ENCODE data around the gene IRF2BP2.

The IRF2BP2 gene

DNA sequence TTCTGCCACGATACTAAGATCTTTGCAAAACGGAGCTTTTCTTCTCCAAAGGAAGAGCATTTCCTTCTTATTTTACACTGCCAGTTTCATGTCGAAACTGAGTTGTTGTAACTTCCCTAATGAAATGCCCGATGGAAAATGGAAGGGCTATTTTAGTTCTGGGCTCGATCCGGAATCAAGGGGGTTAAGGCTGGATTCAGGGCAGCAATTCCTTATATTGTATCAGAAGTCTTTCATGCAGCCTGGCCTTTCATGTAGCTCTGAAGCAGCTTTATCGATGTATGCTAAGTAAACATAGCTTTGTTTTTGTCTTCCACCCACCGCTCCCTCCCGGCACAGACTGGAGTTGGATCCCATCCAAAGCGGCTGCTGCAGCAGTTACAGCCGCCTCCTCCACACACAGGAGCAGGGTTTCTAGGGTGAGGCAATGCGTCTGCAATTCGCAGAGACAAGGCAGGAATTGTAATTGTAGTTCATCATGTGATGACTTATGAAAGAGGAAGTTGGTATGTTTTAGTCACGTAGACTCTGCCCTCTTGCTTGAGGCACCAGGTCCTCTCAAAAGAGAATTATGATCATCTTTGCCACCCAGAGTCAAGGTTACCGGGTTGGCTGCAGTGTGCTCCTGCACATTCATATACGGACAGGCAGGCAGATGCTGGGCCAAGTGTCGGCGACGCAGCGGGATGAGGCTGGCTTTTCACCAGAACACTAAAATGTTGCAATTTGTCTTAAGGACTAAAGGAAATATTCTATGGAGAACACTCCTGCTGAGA is 2.6 kb upstream of the IRF2BP2 start:
- FAIRE-seq: peak; percentile 82

DNA sequence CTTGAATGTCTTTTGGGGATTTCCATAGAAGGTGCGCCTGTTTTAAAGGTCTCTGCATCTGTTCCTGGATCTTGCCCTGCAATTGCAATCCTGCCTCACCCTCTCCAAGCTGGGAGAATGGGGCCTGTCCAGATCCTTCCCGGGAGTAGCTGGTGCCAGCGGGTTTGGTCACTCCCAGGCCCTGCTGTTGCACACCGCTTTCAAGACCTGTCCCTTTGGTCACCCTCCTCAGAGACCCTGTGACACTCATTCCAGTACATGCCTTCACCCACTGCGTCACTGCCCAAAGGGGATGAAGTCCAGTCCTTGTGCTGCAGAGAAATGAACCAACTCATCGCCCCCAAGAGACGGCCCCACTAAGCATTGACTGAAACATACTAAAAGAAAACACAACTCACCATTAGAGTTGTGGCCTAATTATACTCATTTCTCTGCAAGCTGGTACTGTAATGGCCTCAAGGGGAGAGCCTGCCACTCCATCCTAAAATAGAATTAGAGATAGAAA is 1.9 kb upstream of the IRF2BP2 start:
- FAIRE-seq: no peak

GRCh38 chr1:234611225-234611846 is 1.4 kb upstream of the IRF2BP2 start:
- peak; percentile 96 for FAIRE-seq

DNA sequence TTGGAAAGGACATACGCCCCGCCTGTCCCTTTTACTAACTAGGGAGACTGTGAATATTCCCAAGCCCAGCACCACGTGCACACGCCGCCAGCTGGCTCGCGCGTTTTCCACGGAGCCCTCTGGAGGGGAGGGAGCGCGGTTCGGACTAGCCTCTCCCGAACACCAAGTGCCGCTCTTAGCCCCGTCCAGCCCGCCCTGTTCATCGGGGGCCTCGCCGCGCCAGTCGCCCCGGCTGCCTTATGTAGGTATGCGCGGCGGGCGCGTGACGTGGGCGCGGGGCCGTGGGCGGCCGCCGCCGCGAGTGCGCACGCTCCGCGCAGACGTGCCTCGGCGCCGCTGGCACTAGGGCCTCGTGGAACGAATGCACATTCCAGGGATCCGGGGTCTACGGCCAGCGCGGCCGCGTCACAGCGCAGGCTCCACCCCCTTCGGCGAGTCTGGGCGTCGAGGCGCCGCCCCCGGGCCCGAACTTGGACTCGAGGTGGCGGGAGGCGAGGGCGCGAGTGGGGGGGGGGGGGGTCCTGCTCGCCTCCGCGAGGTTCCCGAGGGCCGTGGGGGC is 767 bp upstream of the IRF2BP2 start:
- no peak for FAIRE-seq

DNA sequence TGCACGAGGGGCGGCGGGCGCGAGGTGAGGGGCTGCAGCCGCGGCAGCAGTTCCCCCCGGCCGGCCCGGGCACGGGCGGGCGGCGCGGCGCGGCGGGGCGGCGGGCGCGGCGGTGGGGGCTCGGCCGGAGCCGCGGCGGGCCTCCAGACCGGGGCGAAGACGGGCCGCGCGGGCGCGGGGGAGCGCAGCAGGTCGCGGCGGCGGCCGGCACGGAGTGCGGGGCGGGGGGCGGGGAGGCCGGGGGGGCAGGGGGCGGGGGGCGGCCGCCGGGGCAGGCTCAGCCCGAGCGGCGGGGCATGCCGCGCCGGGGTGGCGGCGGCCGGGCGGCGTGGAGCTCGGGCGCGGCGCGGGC is 311 bp downstream of the IRF2BP2 start:
- no peak for FAIRE-seq

- no peak for FAIRE-seq
Observed at GRCh38 chr1:234608911-234609690, 877 bp downstream of the IRF2BP2 start.

DNA sequence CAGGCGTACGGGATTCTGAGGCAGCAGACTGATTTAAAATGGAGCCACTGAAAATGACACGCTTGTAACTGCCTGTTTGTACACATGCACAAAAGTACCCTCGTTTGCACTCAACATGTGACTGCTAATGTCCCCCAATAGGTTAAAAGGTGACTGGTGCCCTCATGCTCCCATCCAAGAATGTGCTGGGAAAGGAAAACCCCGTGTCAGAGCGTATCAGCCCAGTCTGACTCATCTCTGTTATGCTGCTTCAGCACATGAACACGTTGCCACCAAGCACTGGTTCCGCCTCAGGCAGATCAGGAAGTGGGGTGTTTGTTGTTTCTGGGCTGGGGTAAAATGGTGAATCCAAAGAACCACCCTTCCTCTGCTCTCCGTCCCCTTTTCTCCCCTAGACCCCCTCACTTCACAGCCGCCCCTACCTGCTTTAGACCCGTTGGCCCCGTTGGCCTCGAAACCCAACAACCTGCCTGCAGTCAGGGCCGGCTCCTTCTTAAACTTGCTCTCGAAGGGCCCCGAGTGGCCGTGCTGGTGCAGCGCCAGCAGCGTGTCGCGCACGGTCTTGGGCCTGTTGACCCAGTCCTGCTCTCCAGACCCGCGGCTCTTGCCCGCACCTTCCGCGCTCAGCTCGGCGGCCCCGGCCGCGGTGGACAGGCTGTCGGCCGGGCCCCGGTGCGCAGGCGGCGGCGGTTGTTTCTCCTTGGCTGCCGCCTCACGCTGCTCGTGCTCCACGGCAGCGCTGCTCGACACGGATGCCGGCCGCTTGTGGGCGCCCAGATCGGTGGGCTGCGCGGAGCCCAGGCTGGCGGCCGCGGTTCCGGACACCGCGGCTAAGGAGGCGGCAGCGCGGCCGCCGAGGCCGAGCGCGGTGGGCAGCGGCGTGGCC is 1.7 kb downstream of the IRF2BP2 start:
- FAIRE-seq: peak; percentile 78

DNA sequence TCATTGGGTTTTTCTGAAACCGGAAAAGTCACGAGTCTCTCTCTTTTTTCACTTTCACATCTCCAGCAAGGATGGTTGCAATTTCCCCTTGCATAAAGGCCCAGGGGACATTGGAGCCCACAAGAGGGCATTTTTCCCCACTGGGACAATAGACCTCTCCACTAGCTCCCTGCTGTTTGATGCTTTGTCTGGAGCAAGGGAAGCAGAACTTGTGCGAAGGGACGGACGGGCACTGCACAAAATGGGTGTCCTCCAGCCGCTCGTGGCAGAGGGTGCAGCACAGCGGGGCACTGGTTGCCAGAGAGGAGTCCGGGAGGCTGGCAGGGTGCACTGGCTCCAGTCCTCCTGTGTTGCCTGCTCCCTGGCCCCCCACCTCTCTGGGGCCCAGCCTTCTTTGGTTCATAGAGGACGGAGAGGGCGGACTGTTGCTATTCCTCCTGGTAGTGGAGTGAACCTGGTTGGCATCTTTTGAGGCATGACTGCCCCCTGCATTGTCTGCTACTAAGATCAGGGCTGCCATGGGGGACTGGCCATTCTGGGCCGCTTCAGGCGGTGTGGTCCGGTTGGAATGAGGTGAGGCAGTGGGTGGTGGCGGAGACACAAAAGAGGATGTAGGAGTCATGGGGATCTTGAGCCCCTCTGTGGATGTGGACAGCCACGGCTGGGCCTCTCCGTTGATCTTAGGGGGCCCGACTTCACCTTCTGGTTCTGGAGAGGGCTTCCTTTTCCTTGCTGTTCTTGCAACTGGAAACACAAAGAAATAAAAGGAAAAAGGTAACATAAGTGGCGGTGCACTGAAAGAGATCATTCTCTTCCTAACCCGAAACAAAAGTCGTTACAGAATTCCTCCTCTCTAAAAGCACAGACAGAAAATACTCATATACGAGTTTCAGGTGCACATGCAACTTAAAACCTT is 2.6 kb downstream of the IRF2BP2 start:
- FAIRE-seq: no peak

DNA sequence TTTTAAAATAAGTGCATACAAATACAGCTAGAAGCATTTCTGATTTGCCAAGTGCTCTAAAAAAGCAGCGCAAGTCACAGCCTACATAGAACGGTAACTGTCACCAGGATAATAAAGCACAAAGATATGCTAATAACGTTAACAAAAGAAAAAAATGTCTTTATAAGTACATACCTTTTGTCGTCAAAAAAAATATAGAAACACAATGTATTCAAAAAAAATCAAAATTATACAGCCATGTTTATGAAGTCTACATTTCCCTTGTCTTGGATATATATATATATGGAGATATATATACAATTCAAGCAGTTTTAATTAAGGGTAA is 3.2 kb downstream of the IRF2BP2 start:
- peak; percentile 53 for FAIRE-seq

GRCh38 chr1:234605983-234606783 is 3.8 kb downstream of the IRF2BP2 start:
- no peak for FAIRE-seq

DNA sequence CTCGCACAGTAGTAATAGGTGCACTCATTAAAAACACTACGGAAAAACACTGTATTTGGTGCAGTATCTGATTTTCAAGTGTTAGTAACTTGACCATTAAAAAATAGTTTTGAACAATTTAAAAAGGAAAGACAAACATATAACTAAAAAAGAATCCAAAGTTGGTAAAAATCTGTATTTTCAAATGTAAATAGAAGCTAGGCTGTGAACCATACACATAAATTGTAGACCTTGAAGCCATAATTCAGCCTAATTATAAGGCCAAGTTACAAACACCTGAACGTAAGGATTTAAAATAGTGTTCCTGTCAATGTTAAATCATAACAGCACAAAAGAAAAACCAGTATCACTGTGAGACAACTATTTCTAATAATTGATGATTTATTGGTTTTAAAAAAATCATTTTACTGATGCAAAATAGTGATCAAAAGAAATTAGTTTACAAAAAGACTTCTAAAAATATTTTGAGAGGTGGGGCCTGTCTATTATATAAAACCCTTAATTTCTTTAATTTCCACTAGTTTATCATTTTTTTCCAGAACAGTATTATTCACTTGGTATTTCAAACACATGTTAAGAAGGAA is 4.5 kb downstream of the IRF2BP2 start:
- FAIRE-seq: peak; percentile 31

DNA sequence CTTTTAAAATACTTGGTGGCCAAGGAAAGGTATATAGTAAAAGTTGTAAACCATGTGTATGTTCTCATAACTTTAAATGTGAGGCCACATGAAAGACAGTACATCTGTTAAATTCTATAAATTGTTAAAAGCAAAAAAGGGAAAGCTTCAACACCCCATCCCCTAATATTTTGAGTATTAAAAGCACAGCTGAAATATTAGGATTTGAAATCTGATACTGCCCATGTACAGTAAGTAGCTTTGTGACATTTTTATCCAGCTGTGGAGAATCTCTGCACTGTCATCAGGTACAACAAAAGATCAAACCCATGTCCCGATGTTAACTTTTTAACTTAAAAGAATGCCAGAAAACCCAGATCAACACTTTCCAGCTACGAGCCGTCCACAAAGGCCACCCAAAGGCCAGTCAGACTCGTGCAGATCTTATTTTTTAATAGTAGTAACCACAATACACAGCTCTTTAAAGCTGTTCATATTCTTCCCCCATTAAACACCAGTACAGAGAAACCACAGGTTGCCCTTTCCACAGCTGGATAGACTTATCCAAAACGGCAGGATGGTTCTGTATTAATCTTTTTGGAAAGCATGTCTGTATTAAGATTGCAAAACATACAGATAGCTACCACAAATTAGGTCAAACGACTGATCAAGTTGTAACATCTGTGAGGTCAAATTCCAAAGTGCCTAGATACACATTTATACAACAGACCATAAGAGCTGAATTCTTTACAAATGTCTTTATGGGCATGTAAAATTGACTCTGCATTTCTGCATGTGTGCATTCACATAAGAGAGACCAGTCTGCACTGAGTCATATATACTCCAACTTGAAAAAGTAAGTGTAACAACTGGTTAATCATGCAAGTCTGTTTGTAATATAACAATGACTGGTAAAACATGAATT is 5.2 kb downstream of the IRF2BP2 start:
- peak; percentile 39 for FAIRE-seq

DNA sequence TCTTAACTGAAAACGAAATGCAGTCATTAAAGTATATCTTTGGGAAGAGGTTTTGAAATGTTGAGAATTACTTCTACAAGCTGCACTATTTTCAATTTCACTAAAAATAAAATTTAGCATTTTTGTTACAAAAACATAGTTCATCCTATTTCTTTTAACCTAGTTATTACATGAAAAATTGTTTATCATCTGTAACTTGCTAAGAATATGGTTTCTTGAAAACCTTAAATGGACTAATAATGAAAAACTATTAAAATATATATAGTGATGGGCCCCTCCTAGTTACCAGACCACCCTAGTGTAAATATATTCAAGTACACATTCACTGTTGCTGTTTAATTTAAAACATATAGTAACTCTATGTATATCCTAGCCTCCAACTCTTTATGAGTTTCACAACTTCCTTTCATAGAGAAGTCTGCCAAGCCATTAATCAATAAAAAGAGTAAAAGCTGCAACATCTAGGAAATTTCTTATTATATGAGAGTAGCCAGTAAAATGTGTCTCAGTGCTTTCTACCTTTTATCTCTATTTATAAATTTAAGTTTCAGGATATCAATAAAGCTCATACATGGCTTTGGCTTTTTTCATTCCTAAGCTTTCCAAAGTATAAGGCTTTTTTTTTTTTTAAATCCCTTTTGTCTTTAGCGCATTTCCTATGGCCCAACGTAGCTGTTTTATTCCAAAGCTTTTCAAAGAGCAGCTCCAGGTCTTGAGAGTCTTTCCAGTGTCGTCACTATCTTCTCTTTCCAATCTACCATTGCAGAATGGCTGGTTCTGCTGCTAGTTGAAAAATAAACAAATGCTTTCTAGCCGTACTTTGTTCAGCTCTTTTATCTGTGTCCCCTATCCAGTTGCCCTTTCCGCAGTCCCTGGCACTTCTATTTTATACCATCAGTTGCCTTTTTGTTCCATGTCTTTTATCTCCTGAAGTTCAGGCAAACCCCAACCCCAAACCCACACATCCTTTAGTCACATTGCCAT is 6.5 kb downstream of the IRF2BP2 start:
- FAIRE-seq: peak; percentile 65

DNA sequence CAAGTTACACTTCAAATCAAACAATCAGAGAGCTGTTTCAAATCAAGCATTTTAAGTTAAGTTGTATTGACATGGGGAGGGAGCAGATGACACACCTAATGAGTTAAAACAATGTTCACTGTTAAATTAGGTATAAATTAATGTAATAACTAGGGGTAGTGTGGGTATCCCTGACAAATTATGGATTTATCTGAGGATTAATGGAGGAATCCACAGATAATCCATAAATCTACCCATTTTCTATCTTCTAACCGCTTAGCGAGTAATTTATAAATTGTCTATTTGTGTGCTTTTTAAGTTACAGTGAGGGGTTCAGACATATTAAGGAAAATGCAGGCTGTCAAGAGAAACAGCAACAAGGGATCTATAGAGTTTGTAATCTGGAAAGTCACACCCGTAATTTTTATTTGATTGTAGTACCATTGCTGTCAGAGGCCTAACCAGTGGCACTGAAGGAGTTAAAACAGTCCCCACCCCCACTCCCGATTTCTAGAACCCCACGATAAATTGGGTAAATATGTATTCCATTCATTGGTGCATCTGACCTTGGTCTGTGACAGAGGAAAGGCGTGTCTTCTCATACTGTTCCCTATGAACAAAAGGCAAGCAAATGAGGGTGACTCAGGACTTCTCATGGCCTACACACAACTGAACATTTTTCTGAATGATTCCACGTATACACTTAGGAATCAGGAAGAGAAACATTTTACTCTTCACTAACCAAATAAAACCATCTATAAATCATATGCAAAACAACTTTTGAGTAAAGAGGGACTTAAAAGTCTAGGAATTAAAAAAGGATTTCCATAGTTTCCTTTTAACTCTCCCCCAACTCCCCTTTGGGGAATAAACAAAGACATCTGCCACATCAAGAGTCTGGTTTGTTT is 7.4 kb downstream of the IRF2BP2 start:
- FAIRE-seq: peak; percentile 99

DNA sequence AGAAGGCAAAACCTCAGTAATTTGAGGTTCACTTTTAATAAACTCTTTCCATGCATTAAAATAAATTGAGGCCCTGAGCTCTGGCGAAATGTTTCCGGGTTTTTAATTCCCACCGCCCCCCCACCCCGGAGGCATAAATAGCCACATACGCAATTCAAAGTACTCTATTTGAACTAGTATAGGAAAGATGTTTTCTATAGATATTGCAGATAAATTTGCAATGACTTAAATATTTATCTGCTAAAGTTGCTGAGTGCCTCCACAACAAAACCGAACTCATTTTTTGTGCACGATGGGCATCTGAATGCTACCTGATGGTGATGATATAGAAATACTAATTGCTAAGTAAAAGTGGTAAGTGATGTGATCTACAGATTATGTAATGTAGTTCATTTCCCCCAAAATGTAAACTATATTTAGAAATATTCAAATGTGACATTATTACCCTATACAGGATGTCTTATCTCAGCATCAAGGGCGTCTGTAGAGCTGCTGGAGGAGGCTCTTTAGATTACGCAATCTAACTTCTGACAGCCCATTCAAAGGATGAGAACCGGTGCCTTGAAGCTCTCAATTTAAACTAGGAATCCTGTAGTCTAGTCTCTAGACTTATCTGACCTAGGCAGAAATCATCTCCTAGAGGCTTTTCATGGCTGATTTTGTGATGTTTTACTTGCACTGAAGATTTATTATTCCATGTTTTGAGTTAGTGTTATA is 8.5 kb downstream of the IRF2BP2 start:
- FAIRE-seq: peak; percentile 3

Data from G401.6 (cell line).